GM12878 (cell line): ENCODE results near the gene SMPD2. TPM values are rescaled to one million over a fixed set of nuclear protein-coding genes. Genes with fewer than 3 reads are reported as not detected.

Experiments used
- ATAC-seq: fragments of 200-7000 bp; cut with Tn5 transposase; 3 replicates; pipeline ENCODE4 v1.9.1; 2020; ENCODE audit warnings: mild to moderate bottlenecking, moderate library complexity
- BruUV-seq: library from RNA; stranded (reverse); fragments of 400-500 nt; replicated peaks from 2 replicates; lab custom pipeline; 2021; lab: Mats Ljungman, UMichigan
- CTCF ChIA-PET: fragments of 300-600 bp; sonication (Branson Sonifier 250); formaldehyde crosslinking; extraction: SDS; loops from one replicate; lab custom pipeline; 2021; ENCODE audit warnings: inconsistent platforms; lab: Yijun Ruan, JAX
- POLR2A ChIA-PET: fragments of 350-600 bp; formaldehyde crosslinking; extraction: SDS; loops from one replicate; lab custom pipeline; 2021; ENCODE audit warnings: inconsistent platforms; lab: Charles Lee
- RAD21 ChIA-PET: fragments of 300-600 bp; sonication (Branson Sonifier 250); formaldehyde crosslinking; loops from one replicate; lab custom pipeline; 2023; ENCODE audit warnings: antibody characterized with exemption; ENCODE audit not compliant: unreplicated experiment; lab: Charles Lee
- SMC1A ChIA-PET: fragments of 300-600 bp; sonication (Branson Sonifier 250); formaldehyde crosslinking; loops from one replicate; lab custom pipeline; 2023; ENCODE audit not compliant: unreplicated experiment, uncharacterized antibody; lab: Charles Lee
- DNase-seq: peaks from one replicate; pipeline ENCODE4 v3.0.0-alpha.2; 2011; ENCODE audit warnings: low read depth, low spot score
- FAIRE-seq: peaks from 3 replicates; lab custom pipeline; 2011; peaks lifted over from hg19 to GRCh38; lab: Jason Lieb, UNC
- H2AFZ ChIP-seq: 2 replicates; pipeline ENCODE4 v1.6.0; 2011; ENCODE audit warnings: low read depth, low read length, control low read depth; ENCODE audit not compliant: control insufficient read depth
- H3K27ac ChIP-seq: 2 replicates; pipeline ENCODE4 v1.5.1; 2011; ENCODE audit warnings: control low read depth; ENCODE audit not compliant: control insufficient read depth, insufficient read depth
- H3K27me3 ChIP-seq, 2 experiments: replicated peaks in 1 of 2; 2 replicates each; pipeline versions ENCODE4 v1.6.0 to v1.6.1; 2011; ENCODE audit warnings: low read length in 1 of 2; ENCODE audit not compliant: control insufficient read depth in 2 of 2, insufficient read depth in 2 of 2
- H3K36me3 ChIP-seq, 2 experiments: 2 replicates each; pipeline ENCODE4 v1.5.1; 2011; ENCODE audit warnings: low read length in 1 of 2; ENCODE audit not compliant: control insufficient read depth in 2 of 2, insufficient read depth in 2 of 2
- H3K4me1 ChIP-seq: 2 replicates; pipeline ENCODE4 v1.6.1; 2011; ENCODE audit warnings: mild to moderate bottlenecking, low read length, moderate library complexity, mixed read lengths; ENCODE audit not compliant: control insufficient read depth, insufficient read depth
- H3K4me2 ChIP-seq: 2 replicates; pipeline ENCODE4 v1.6.0; 2011; ENCODE audit warnings: control low read depth; ENCODE audit not compliant: control insufficient read depth, insufficient read depth
- H3K4me3 ChIP-seq: fragments of 200-600 bp; sonication (generic); 2 replicates; pipeline ENCODE4 v1.5.1; 2016
- H3K79me2 ChIP-seq: 2 replicates; pipeline ENCODE4 v1.6.0; 2011; ENCODE audit warnings: low read length; ENCODE audit not compliant: control insufficient read depth, insufficient read depth
- H3K9ac ChIP-seq: 2 replicates; pipeline ENCODE4 v1.8.0; 2011; ENCODE audit warnings: low read length, control low read depth, mixed read lengths; ENCODE audit not compliant: control insufficient read depth, insufficient read depth
- H3K9me3 ChIP-seq: replicated peaks from 3 replicates; pipeline ENCODE4 v1.5.1; 2011; ENCODE audit warnings: mild to moderate bottlenecking, low read length; ENCODE audit not compliant: control insufficient read depth, insufficient read depth
- H4K20me1 ChIP-seq: 2 replicates; pipeline ENCODE4 v1.6.0; 2011; ENCODE audit not compliant: control insufficient read depth, insufficient read depth
- HDAC2 ChIP-seq: fragments of 200-600 bp; sonication (generic); IDR thresholded peaks from 2 replicates; pipeline ENCODE4 v1.6.1; 2017
- IRF3 ChIP-seq: fragments of 450-650 bp; IDR thresholded peaks from 2 replicates; pipeline ENCODE4 v1.6.1; 2014; ENCODE audit warnings: mild to moderate bottlenecking
- MLLT1 ChIP-seq: fragments of 450-650 bp; IDR thresholded peaks from 2 replicates; pipeline ENCODE4 v1.6.1; 2016; ENCODE audit warnings: mild to moderate bottlenecking
- NR2F1 ChIP-seq: fragments of 450-650 bp; conservative IDR thresholded peaks from 2 replicates; pipeline ENCODE4 v1.6.1; 2017; ENCODE audit warnings: mild to moderate bottlenecking
- POU2F2 ChIP-seq: IDR thresholded peaks from 3 replicates; pipeline ENCODE4 v1.6.1; 2011; ENCODE audit warnings: low read depth, mild to moderate bottlenecking, low read length, borderline replicate concordance
- WGBS: methylation state at CpG from one replicate; pipeline ENCODE4 v1.1.6; 2016; ENCODE audit warnings: low lambda C conversion rate; ENCODE audit not compliant: insufficient replicate concordance, insufficient coverage; ENCODE audit errors: missing lambda C conversion rate; 5-methylcytosine and 5-hydroxymethylcytosine counted together
- in situ Hi-C: fragments of 300-500 bp; cut with MboI; formaldehyde crosslinking; loops from 9 replicates; pipeline ENCODE4 v1.14.3; 2018; ENCODE audit warnings: mixed read lengths
- intact Hi-C: fragments of 100-400 bp; cut with micrococcal nuclease; formaldehyde crosslinking; loops from one replicate; pipeline ENCODE4 v1.14.2; 2022; ENCODE audit not compliant: unreplicated experiment
- polyA plus RNA-seq, 11 experiments: library from polyadenylated mRNA; depleted of rRNA in 4 of 11; unstranded in 6 of 11; stranded (reverse) in 5 of 11; fragments of >200 nt; fragmentation: Nextera tagmentation in 4 of 11; fragmentation: Illumina TruSeq in 1 of 11; extraction: Ambion mirVana in 4 of 11; extraction: Trizol in 1 of 11; gene quantifications; 1 replicate in 1 of 11; 2 replicates in 10 of 11; pipeline versions ENCODE4 v1.2.1 to v1.2.3, GENCODE V29; 2011 to 2016; ENCODE audit warnings: inconsistent platforms in 2 of 11, missing spikeins in 2 of 11, low read depth in 1 of 11
- total RNA-seq, 4 experiments: library from RNA; depleted of rRNA in 3 of 4; stranded (reverse); fragments of >200 nt in 3 of 4; fragmentation: Illumina TruSeq in 1 of 4; extraction: Trizol in 1 of 4; gene quantifications; 2 replicates each; pipeline versions ENCODE4 v1.2.1 to v1.2.3, GENCODE V29; 2013 to 2021

Gene SMPD2
- total and polyA plus RNA-seq, 10 of the 15 experiments (the other 5 are each of a cell fraction or from before 2014, with no cell fraction given), result 0.06 to 15.4 (median 9.7) TPM

- BruUV-seq, result TSS peak; percentile 68
- peak overlapping the region; percentile 23; the same call in 1 of the 2 replicates for H3K9ac ChIP-seq
- 98% methylated on average over 7 of the region's 7 CpGs for WGBS
- no peak for FAIRE-seq
- H4K20me1 ChIP-seq, result no peaks in the 10 kb centered on the region
- peak overlapping the region; percentile 86 for H3K4me3 ChIP-seq
- intact Hi-C loops, result loop anchor here (2.0 kb wide), 1 partner anchor 98 kb away; the partner anchor contains the start of gene CD164
- POLR2A ChIA-PET, result interaction anchor here (1.1 to 9.3 kb wide), 4 partner anchors 21 to 105 kb away, joined by 3 to 132 read pairs (median 6); partner anchors contain the start of genes MICAL1 and SMPD2
- no peaks in the 10 kb centered on the region for H3K9me3 ChIP-seq
- RAD21 ChIA-PET, result interaction anchor here (1.0 to 5.5 kb wide), 5 partner anchors 16 to 293 kb away, joined by 3 to 97 read pairs (median 23); partner anchors contain the start of genes CD164, MICAL1, PPIL6 and SMPD2
- H3K79me2 ChIP-seq, result peaks cover 63% of the 10 kb centered on the region
- ATAC-seq, result no peak
- no peaks in the 10 kb centered on the region for H3K27me3 ChIP-seq
- TF ChIP-seq HDAC2 (no peak), NR2F1 (no peak), POU2F2 (no peak), MLLT1 (peak; percentile 93), IRF3 (no peak)
- H3K4me1 ChIP-seq, result no peaks in the 10 kb centered on the region; the same call in 1 of the 2 replicates
- H2AFZ ChIP-seq, result no peak overlapping the region
- SMC1A ChIA-PET, result interaction anchor here (0.5 to 9.4 kb wide), 8 partner anchors 9 to 96 kb away, joined by 3 to 148 read pairs (median 9); partner anchors contain the start of genes MICAL1, PPIL6 and SMPD2
- H3K36me3 ChIP-seq, result peaks cover 0 to 18% of the 10 kb centered on the region in 2 experiments; a peak in 2 of 4 replicates
- CTCF ChIA-PET, result interaction anchor here (0.7 to 4.5 kb wide), 9 partner anchors 8 to 97 kb away, joined by 3 to 35 read pairs (median 10); partner anchors contain the start of genes CD164, MICAL1, PPIL6 and SMPD2
- H3K27ac ChIP-seq, result no peak overlapping the region
- H3K4me2 ChIP-seq, result peak overlapping the region; percentile 93
- DNase-seq, result no peak
- in situ Hi-C loops, result no loop called here
Observed at GRCh38 chr6:109480993-109481480, 40.5 kb downstream of the SMPD2 start.
